ENCODE data around the gene HBB.
"Not testable (repeated sequence)": the region's sequence is repeated elsewhere in the genome, so short reads cannot be mapped to it uniquely, and the experiment has no call there.

HBB gene

GRCh38 chr11:5249807-5250396 is 23.0 kb upstream of the HBB start, which contains the start of gene HBG1:
Gene HBG1 (minus strand): TSS chr11:5249857. CDS start chr11:5249804, 53 bp downstream.
- DNase-seq; intact Hi-C loops (cut with DNase I): not testable (repeated sequence)

GRCh38 chr11:5248498-5248897 is 21.6 kb upstream of the HBB start:
- intact Hi-C loops (cut with DNase I): not testable (repeated sequence)

GRCh38 chr11:5247472-5248192 is 20.8 kb upstream of the HBB start:
- intact Hi-C loops (cut with DNase I): no loop called here
- no peak for DNase-seq

More at GRCh38 chr11:5248498-5248897, 21.6 kb upstream of the HBB start:
- DNase-seq: not testable (repeated sequence)

GRCh38 chr11:5246772-5247471 is 20.1 kb upstream of the HBB start:
- intact Hi-C loops (cut with DNase I): no loop called here
- DNase-seq: no peak

- intact Hi-C loops (cut with DNase I): no loop called here
- no peak for DNase-seq
Measured at GRCh38 chr11:5245155-5245554, 18.3 kb upstream of the HBB start.

- intact Hi-C loops (cut with DNase I): no loop called here
- DNase-seq: no peak
Measured at GRCh38 chr11:5243816-5244180, 16.9 kb upstream of the HBB start.

GRCh38 chr11:5242933-5243815 is 16.3 kb upstream of the HBB start:
- intact Hi-C loops (cut with DNase I): no loop called here

GRCh38 chr11:5242208-5242607 is 15.3 kb upstream of the HBB start:
- no peak for DNase-seq
- intact Hi-C loops (cut with DNase I): no loop called here

More at GRCh38 chr11:5242933-5243815, 16.3 kb upstream of the HBB start:
- no peak for DNase-seq

GRCh38 chr11:5241458-5241857 is 14.6 kb upstream of the HBB start:
- intact Hi-C loops (cut with DNase I): no loop called here
- DNase-seq: no peak

GRCh38 chr11:5240458-5240857 is 13.6 kb upstream of the HBB start:
- intact Hi-C loops (cut with DNase I): no loop called here
- DNase-seq: no peak

GRCh38 chr11:5240056-5240455 is 13.2 kb upstream of the HBB start:
- no peak for DNase-seq
- intact Hi-C loops (cut with DNase I): no loop called here

GRCh38 chr11:5239046-5239445 is 12.2 kb upstream of the HBB start:
- intact Hi-C loops (cut with DNase I): no loop called here
- no peak for DNase-seq

GRCh38 chr11:5238486-5238885 is 11.6 kb upstream of the HBB start:
- intact Hi-C loops (cut with DNase I): no loop called here
- DNase-seq: no peak

GRCh38 chr11:5237420-5237819 is 10.5 kb upstream of the HBB start:
- intact Hi-C loops (cut with DNase I): no loop called here
- no peak for DNase-seq

- intact Hi-C loops (cut with DNase I): no loop called here
- DNase-seq: no peak
Measured at GRCh38 chr11:5235364-5236095, 8.7 kb upstream of the HBB start.

GRCh38 chr11:5234381-5234834 is 7.5 kb upstream of the HBB start, which contains the start of gene HBD:
Gene HBD (minus strand): TSS chr11:5234483. CDS start chr11:5234433, 50 bp downstream.
- no peak for DNase-seq
- intact Hi-C loops (cut with DNase I): no loop called here

- no peak for DNase-seq
- intact Hi-C loops (cut with DNase I): no loop called here
Measured at GRCh38 chr11:5233307-5233706, 6.4 kb upstream of the HBB start.

GRCh38 chr11:5232821-5233220 is 6.0 kb upstream of the HBB start:
- DNase-seq: no peak
- intact Hi-C loops (cut with DNase I): no loop called here

GRCh38 chr11:5232176-5232575 is 5.3 kb upstream of the HBB start:
- intact Hi-C loops (cut with DNase I): no loop called here
- DNase-seq: no peak

All from head of caudate nucleus (tissue), 42 donors.